PC-9 (cell line): ENCODE measurements around the gene C1QTNF12.

Experiments used
- CTCF ChIP-seq: fragments of 200-600 bp; sonication (generic); conservative IDR thresholded peaks from 2 replicates; pipeline ENCODE4 v1.6.1; 2017; ENCODE audit warnings: mixed run types, antibody characterized with exemption, mild to moderate bottlenecking, moderate library complexity
- EZH2 ChIP-seq: fragments of 200-600 bp; sonication (generic); IDR thresholded peaks from 2 replicates; pipeline ENCODE4 v1.8.0; 2017; ENCODE audit warnings: antibody characterized with exemption, low read depth

GRCh38 chr1:1274299-1274930 lies 27.9 kb upstream of the C1QTNF12 start:
- no peak for TF ChIP-seq EZH2
- TF ChIP-seq CTCF = no peak
